Esophagus squamous epithelium (tissue), 5 donors: ENCODE measurements around the gene C15orf40. TPM values are rescaled to one million over a fixed set of nuclear protein-coding genes. Genes with fewer than 3 reads are reported as not detected.

Source experiments
- DNase-seq: peaks from one replicate; lab custom pipeline; 2025; lab: John Stamatoyannopoulos, UW
- H3K27ac ChIP-seq, 4 donors: fragments of 200-600 bp; sonication (generic); one replicate each; pipeline ENCODE4 v1.5.1; 2016 to 2019; ENCODE audit warnings: mild to moderate bottlenecking in 1 of 4
- H3K27me3 ChIP-seq, 4 donors: fragments of 200-600 bp; sonication (generic); 1 replicate in 3 of 4; 2 replicates in 1 of 4; pipeline versions ENCODE4 v1.5.1 to v1.6.0; 2017 to 2021; ENCODE audit warnings: antibody characterized with exemption in 1 of 4
- H3K36me3 ChIP-seq, 3 donors: fragments of 200-600 bp; sonication (generic); one replicate each; pipeline ENCODE4 v1.5.1; 2016 to 2019
- H3K4me1 ChIP-seq, 3 donors: fragments of 200-600 bp; sonication (generic); one replicate each; pipeline ENCODE4 v1.5.1; 2017 to 2019
- H3K4me3 ChIP-seq, 4 donors: fragments of 200-600 bp; sonication (generic); 1 replicate in 3 of 4; 2 replicates in 1 of 4; pipeline ENCODE4 v1.5.1; 2016 to 2019; ENCODE audit warnings: mild to moderate bottlenecking in 2 of 4, moderate library complexity in 1 of 4
- H3K9me3 ChIP-seq, 3 donors: fragments of 200-600 bp; sonication (generic); one replicate each; pipeline ENCODE4 v1.5.1; 2016 to 2019
- CTCF ChIP-seq, 6 experiments: fragments of 450-650 bp in 4 of 6; fragments of 200-600 bp in 2 of 6; sonication (generic) in 2 of 6; IDR thresholded peaks; one replicate each; pipeline ENCODE4 v1.5.1; 2016 to 2019; ENCODE audit warnings: antibody characterized with exemption in 6 of 6, mild to moderate bottlenecking in 4 of 6, moderate library complexity in 4 of 6
- POLR2A ChIP-seq, 4 donors: fragments of 450-650 bp; IDR thresholded peaks; one replicate each; pipeline ENCODE4 v1.6.1; 2017; ENCODE audit warnings: antibody characterized with exemption in 4 of 4, mild to moderate bottlenecking in 4 of 4, moderate library complexity in 3 of 4
- WGBS, 2 donors: methylation state at CpG; one replicate each; pipeline ENCODE4 v1.1.5; 2018; 5-methylcytosine and 5-hydroxymethylcytosine counted together
- intact Hi-C: fragments of 100-400 bp; cut with DNase I; formaldehyde crosslinking; loops from one replicate; pipeline ENCODE4 v1.15.0; 2022
- total RNA-seq, 4 donors: library from RNA; depleted of rRNA; stranded (reverse); fragments of >200 nt; gene quantifications; one replicate each; pipeline ENCODE4 v1.1.0, GENCODE V29; 2016
- donor health status: DM: yes; HTN: yes; CAD: no.

The C15orf40 gene
- total RNA-seq, 4 donors from 2014 or later: 6.1 to 31.4 (median 18.6) TPM

- H3K9me3 ChIP-seq: no peaks in the 10 kb centered on the region
- intact Hi-C loops: no loop called here
- peak overlapping the region; percentile 50 to 86 (median 66) for H3K4me3 ChIP-seq
- WGBS, 2 donors: 30 to 48% methylated on average over 9 to 13 of the region's 13 CpGs
- H3K27me3 ChIP-seq: peaks cover 0 to 30% (median 0%) of the 10 kb centered on the region in 4 donors
- peaks cover 4 to 21% (median 11%) of the 10 kb centered on the region in 3 donors for H3K4me1 ChIP-seq
- no peak for DNase-seq
- H3K27ac ChIP-seq: peak overlapping the region; percentile 51 to 77 (median 70)
- H3K36me3 ChIP-seq: no peaks in the 10 kb centered on the region
- TF ChIP-seq CTCF (IDR thresholded peaks at IDR 0.05) (no peak), POLR2A (IDR thresholded peaks at IDR 0.05) (peak in 1 of 4 donors; percentile 23)
These were observed 59.8 kb downstream of the C15orf40 start for GRCh38 chr15:82951472-82952157.

- peak overlapping the region in 1 of 4 donors; percentile 86 for H3K4me3 ChIP-seq
- intact Hi-C loops: no loop called here
- H3K27me3 ChIP-seq: peaks cover 0 to 30% (median 0%) of the 10 kb centered on the region in 4 donors
- peaks cover 4 to 21% (median 11%) of the 10 kb centered on the region in 3 donors for H3K4me1 ChIP-seq
- 56 to 60% methylated on average over 6 of the region's 6 CpGs for WGBS, 2 donors
- H3K9me3 ChIP-seq: no peaks in the 10 kb centered on the region
- TF ChIP-seq POLR2A (IDR thresholded peaks at IDR 0.05) (no peak), CTCF (IDR thresholded peaks at IDR 0.05) (no peak)
- no peak for DNase-seq
- H3K27ac ChIP-seq: no peak overlapping the region
- H3K36me3 ChIP-seq: no peaks in the 10 kb centered on the region
These were observed 60.6 kb downstream of the C15orf40 start for GRCh38 chr15:82950746-82951370.

GRCh38 chr15:82950295-82950694 lies 61.1 kb downstream of the C15orf40 start:
- intact Hi-C loops: no loop called here
- H3K9me3 ChIP-seq: no peaks in the 10 kb centered on the region
- TF ChIP-seq POLR2A (IDR thresholded peaks at IDR 0.05) (no peak), CTCF (IDR thresholded peaks at IDR 0.05) (no peak)
- H3K27me3 ChIP-seq: peaks cover 0 to 30% (median 0%) of the 10 kb centered on the region in 4 donors
- no peak for DNase-seq
- H3K27ac ChIP-seq: no peak overlapping the region
- no peak overlapping the region for H3K4me3 ChIP-seq
- H3K36me3 ChIP-seq: no peaks in the 10 kb centered on the region
- WGBS, 2 donors: 71 to 78% methylated on average over 5 of the region's 5 CpGs
- H3K4me1 ChIP-seq: peaks cover 4 to 21% (median 11%) of the 10 kb centered on the region in 3 donors

- peaks cover 3 to 40% (median 6%) of the 10 kb centered on the region in 3 donors for H3K4me1 ChIP-seq
- no peaks in the 10 kb centered on the region for H3K36me3 ChIP-seq
- DNase-seq: no peak
These were observed 65.2 kb downstream of the C15orf40 start for GRCh38 chr15:82946155-82946701.

More at GRCh38 chr15:82946155-82946701, 65.2 kb downstream of the C15orf40 start:
- no peak for TF ChIP-seq CTCF (IDR thresholded peaks at IDR 0.05)
- TF ChIP-seq POLR2A (IDR thresholded peaks at IDR 0.05): no peak
- Histone ChIP-seq H3K4me3 (no peak overlapping the region), H3K9me3 (no peaks in the 10 kb centered on the region), H3K27ac (no peak overlapping the region), H3K27me3 (peaks cover 0 to 19% (median 0%) of the 10 kb centered on the region in 4 donors)
- WGBS, 2 donors: 82 to 83% methylated on average over 8 of the region's 8 CpGs
- intact Hi-C loops: no loop called here
